Ascending aorta (tissue), 2 donors: ENCODE data around the gene GRPEL1. TPM values are rescaled to one million over a fixed set of nuclear protein-coding genes. Genes with fewer than 3 reads are reported as not detected.

Experiments
- DNase-seq, 2 donors: peaks; one replicate each; pipeline ENCODE4 v3.0.0-alpha.2; 2019; ENCODE audit warnings: low spot score in 2 of 2
- H3K27ac ChIP-seq, 2 donors: fragments of 200-600 bp; sonication (generic); one replicate each; pipeline ENCODE4 v1.5.1; 2016 to 2017; ENCODE audit warnings: mild to moderate bottlenecking in 1 of 2
- H3K27me3 ChIP-seq: fragments of 200-600 bp; sonication (generic); one replicate; pipeline ENCODE4 v1.5.1; 2017
- H3K36me3 ChIP-seq, 2 donors: fragments of 200-600 bp; sonication (generic); one replicate each; pipeline ENCODE4 v1.5.1; 2016
- H3K4me1 ChIP-seq, 2 donors: fragments of 200-600 bp; sonication (generic); one replicate each; pipeline ENCODE4 v1.5.1; 2016 to 2017; ENCODE audit warnings: mild to moderate bottlenecking in 1 of 2
- H3K4me3 ChIP-seq, 2 donors: fragments of 200-600 bp; sonication (generic); one replicate each; pipeline ENCODE4 v1.5.1; 2016 to 2017; ENCODE audit warnings: mild to moderate bottlenecking in 1 of 2
- H3K9me3 ChIP-seq, 2 donors: fragments of 200-600 bp; sonication (generic); one replicate each; pipeline ENCODE4 v1.5.1; 2016
- intact Hi-C: fragments of 100-400 bp; cut with DNase I; formaldehyde crosslinking; loops from one replicate; pipeline ENCODE4 v1.15.1; 2023
- total RNA-seq: library from RNA; depleted of rRNA; stranded (reverse); fragments of >200 nt; gene quantifications from one replicate; pipeline ENCODE4 v1.1.0, GENCODE V29; 2016
- TF ChIP-seq, protein P1 (sequence below), 3 experiments: fragments of 200-600 bp in 2 of 3; fragments of 450-650 bp in 1 of 3; sonication (generic) in 2 of 3; IDR thresholded peaks; one replicate each; pipeline ENCODE4 v1.5.1; 2016 to 2019; ENCODE audit warnings: antibody characterized with exemption in 3 of 3, mild to moderate bottlenecking in 1 of 3, moderate library complexity in 1 of 3

Gene GRPEL1
- total RNA-seq, 1 donor from 2014 or later: 42.5 TPM

DNA sequence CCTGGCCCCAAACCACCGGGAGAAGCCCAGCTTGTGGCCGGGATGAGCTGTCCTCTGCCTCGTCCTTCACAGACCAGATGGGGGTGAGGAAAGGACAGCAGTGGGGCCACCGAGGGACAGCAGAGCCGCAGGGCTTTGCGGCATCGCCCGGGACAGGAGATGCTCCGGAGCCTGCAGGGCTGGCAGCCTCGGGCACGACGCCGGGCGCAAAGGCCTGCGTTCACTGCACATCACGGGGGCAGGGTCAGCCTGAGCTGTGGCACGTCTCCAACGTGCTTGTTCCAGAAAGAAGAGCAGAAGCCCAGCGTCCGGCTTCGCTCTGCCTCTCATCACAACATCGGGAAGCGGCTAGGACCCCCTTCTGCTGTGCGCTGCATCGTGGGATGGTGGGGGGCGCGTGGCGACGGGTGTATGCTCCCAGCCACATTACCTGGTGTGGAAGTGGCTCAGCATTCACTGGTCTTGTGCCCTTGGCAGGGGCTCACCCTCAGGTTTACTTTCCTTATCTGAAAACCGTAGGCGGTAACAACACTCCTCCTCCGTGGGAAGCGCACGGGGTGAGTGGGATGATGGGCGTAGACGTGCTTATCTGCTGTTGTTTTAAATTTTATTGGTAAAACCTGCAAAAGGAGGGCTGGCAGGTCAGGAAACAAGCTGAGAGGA, 17.3 kb downstream of the GRPEL1 start:
- H3K27me3 ChIP-seq: no peaks in the 10 kb centered on the region
- TF ChIP-seq, protein P1, sequence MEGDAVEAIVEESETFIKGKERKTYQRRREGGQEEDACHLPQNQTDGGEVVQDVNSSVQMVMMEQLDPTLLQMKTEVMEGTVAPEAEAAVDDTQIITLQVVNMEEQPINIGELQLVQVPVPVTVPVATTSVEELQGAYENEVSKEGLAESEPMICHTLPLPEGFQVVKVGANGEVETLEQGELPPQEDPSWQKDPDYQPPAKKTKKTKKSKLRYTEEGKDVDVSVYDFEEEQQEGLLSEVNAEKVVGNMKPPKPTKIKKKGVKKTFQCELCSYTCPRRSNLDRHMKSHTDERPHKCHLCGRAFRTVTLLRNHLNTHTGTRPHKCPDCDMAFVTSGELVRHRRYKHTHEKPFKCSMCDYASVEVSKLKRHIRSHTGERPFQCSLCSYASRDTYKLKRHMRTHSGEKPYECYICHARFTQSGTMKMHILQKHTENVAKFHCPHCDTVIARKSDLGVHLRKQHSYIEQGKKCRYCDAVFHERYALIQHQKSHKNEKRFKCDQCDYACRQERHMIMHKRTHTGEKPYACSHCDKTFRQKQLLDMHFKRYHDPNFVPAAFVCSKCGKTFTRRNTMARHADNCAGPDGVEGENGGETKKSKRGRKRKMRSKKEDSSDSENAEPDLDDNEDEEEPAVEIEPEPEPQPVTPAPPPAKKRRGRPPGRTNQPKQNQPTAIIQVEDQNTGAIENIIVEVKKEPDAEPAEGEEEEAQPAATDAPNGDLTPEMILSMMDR (IDR thresholded peaks at IDR 0.05): no peak
- no peaks in the 10 kb centered on the region for H3K9me3 ChIP-seq
- intact Hi-C loops: no loop called here
- DNase-seq: no peak
- peaks cover 5 to 11% of the 10 kb centered on the region in 2 donors for H3K4me1 ChIP-seq
- peaks cover 15 to 29% of the 10 kb centered on the region in 2 donors for H3K36me3 ChIP-seq
- H3K4me3 ChIP-seq: no peak overlapping the region
- H3K27ac ChIP-seq: no peak overlapping the region

DNA sequence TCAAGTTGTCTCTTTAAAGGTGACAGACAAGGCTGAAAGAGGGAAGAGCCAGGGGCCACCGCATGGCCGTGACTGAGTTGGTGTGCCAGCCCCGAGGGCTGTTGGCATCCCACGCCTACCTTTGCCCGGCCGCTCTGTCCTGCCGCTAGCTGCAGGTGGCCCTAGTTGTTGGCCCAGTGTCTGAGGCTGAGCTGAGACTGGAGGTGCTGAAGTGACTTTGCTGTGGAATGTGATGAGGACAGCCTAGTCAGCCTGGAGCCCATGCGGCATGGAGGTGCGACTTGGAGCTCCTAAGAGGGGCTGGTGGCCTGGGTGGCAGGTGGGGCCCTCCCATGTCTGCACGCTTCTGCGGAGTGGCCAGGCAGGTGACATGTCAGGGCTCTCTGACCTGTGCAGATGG, 18.1 kb downstream of the GRPEL1 start:
- TF ChIP-seq, protein P1 (IDR thresholded peaks at IDR 0.05): no peak
- H3K36me3 ChIP-seq: peaks cover 6 to 20% of the 10 kb centered on the region in 2 donors
- intact Hi-C loops: loop anchor here (10.0 kb wide), 1 partner anchor 475 kb away; the partner anchor contains the start of gene MAN2B2
- no peaks in the 10 kb centered on the region for H3K27me3 ChIP-seq
- H3K27ac ChIP-seq: no peak overlapping the region
- no peak for DNase-seq
- H3K4me1 ChIP-seq: peaks cover 12 to 20% of the 10 kb centered on the region in 2 donors
- no peak overlapping the region for H3K4me3 ChIP-seq
- H3K9me3 ChIP-seq: no peaks in the 10 kb centered on the region

DNA sequence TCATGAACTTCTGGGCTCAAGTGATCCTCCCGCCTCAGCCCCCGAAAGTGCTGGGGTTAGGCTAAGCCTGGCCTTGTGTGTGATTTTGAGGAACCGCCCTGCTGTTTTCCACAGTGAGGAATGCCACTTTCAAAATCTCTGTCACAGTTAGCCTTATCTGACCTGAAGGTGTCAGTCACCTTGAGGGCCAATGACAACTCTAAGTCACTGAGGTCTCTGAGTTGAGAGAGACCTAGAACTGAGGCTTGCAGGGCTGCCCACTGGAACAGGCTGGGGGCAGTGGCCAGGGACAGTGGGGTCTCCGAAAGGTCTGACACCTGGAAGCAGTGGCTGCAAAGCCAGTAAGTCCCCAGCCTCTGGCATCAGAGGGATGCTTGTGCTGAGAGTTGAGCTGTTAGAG, 18.6 kb downstream of the GRPEL1 start:
- no peak overlapping the region for H3K27ac ChIP-seq
- H3K27me3 ChIP-seq: no peaks in the 10 kb centered on the region
- no peak for DNase-seq
- H3K36me3 ChIP-seq: peaks cover 1 to 16% of the 10 kb centered on the region in 2 donors
- H3K9me3 ChIP-seq: no peaks in the 10 kb centered on the region
- peaks cover 16 to 23% of the 10 kb centered on the region in 2 donors for H3K4me1 ChIP-seq
- intact Hi-C loops: loop anchor here (10.0 kb wide), 1 partner anchor 474 kb away; the partner anchor contains the start of gene MAN2B2
- TF ChIP-seq, protein P1 (IDR thresholded peaks at IDR 0.05): no peak
- no peak overlapping the region for H3K4me3 ChIP-seq

DNA sequence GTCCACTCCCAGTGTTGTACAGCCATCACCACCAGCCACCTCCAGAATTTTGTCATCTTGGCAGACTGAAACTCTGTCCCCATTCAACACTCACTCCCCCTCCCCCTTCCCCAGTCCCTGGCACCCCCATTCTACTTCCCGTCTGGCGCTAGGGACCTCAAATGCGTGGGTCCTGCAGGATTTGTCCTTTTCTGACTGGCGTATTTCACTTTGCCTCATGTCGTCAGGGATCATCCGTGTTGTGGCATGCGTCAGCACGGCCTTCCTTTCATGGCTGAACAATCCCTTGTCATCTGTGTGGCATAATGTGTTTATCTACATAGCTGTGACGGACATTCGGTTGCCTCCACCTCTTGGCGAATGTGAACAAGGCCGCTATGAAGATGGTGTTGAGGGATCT, 19.2 kb downstream of the GRPEL1 start:
- Histone ChIP-seq H3K27me3 (no peaks in the 10 kb centered on the region), H3K4me1 (peaks cover 20 to 23% of the 10 kb centered on the region in 2 donors), H3K4me3 (no peak overlapping the region), H3K27ac (no peak overlapping the region), H3K36me3 (peaks cover 0 to 10% of the 10 kb centered on the region in 2 donors), H3K9me3 (no peaks in the 10 kb centered on the region)
- intact Hi-C loops: loop anchor here (10.0 kb wide), 1 partner anchor 474 kb away; the partner anchor contains the start of gene MAN2B2
- no peak for DNase-seq
- TF ChIP-seq, protein P1 (IDR thresholded peaks at IDR 0.05): no peak

DNA sequence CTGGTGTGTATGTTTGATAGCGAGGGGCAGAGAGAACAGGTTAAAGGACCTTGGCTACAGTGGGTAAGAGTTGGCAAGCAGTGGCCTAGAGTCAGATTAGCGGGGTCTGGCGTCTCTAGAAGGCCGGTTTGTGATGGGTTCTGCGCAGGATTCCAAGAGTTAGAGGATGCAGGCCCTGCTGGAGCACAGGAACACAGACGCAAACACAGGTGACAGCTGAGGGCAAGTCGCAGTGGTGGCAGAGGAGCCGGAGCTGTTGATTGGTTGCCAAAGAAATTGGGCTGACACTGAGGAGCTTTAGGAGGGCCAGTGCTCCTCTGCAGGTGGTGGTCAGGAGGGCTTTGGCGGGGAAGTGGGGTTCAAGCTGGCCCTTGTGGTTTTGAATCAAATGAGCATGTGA, 20.9 kb downstream of the GRPEL1 start:
- Histone ChIP-seq H3K27me3 (no peaks in the 10 kb centered on the region), H3K4me1 (peaks cover 22 to 23% of the 10 kb centered on the region in 2 donors), H3K36me3 (peaks cover 0 to 3% of the 10 kb centered on the region in 2 donors), H3K4me3 (no peak overlapping the region), H3K27ac (no peak overlapping the region), H3K9me3 (no peaks in the 10 kb centered on the region)
- DNase-seq: no peak
- intact Hi-C loops: loop anchor here (10.0 kb wide), 1 partner anchor 472 kb away; the partner anchor contains the start of gene MAN2B2
- TF ChIP-seq, protein P1 (IDR thresholded peaks at IDR 0.05): no peak
